ENCODE results near the gene PRRT1.
A peak's percentile ranks its signal among the peaks of the same experiment; 100 is the strongest.

PRRT1 gene

DNA sequence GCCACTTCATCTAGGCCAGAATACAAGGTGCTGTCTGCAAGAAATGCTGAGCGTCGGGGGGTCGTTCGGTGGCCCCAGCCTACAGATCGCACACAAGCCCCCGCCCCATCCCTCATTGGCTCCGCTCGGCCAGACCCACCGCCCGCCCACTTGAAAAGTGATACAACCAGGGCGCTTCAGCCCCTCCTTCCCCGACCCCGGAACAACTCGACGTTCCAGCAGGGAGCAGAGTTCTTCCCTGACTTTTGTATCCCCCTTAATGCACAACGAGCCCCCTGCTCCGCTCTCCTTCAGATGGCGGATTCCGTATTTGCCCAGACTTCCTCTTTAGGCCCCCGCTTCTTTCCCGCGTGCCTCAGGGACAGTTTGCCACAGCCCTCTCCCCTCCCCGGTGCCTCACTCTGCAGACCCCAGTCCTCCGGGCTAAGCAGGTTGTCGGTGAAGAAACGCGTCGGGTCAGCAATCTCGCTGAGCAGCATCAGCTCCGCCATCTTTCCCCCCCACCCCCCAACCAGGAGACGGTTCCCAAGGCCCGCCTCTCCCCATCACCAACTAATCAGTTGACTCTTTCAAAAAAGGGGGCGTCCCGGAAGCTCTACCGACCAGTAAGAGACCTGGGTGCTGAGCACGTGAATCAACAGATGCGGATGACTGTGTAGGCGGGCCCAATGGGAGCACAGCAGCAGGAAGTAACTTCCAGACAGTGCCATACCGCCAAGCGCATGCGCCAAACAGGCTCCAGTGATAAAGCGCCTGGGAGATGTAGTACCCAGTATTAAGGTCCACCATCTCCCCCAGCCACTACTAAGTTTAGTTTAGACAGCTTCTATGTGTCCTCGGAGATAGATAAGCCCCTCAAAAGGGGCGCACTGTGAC is 23.8 kb downstream of the PRRT1 start, which contains the start of gene ATF6B:
TSS of gene ATF6B (minus strand) at position 530 of the 876 bp plus-strand sequence. CDS start at position 491, 39 bp downstream.
- DNase-seq (ENCODE audit: extremely low read depth in 1 of 2, low read depth in 1 of 2), result peak; percentile 87 to 99

DNA sequence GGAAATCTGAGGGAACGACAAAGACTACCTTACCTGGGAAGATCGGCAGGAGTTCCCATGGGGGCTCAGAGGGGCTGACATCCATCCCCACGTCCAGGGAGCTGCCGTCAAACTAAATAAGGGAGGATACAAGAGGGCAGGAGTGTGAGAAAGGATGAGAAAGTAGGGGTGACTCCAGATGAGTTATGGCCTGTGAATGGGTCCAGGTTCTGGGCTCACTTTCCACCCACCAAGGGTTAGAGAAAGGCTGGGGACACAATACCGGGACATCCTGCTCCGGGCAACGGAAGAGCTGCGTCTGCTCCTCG is 24.4 kb downstream of the PRRT1 start:
- no peak for DNase-seq (ENCODE audit: extremely low read depth in 1 of 2, low read depth in 1 of 2)

- DNase-seq (ENCODE audit: extremely low read depth in 1 of 2, low read depth in 1 of 2), result no peak
Observed at GRCh38 chr6:32126880-32127279, 24.9 kb downstream of the PRRT1 start.

DNA sequence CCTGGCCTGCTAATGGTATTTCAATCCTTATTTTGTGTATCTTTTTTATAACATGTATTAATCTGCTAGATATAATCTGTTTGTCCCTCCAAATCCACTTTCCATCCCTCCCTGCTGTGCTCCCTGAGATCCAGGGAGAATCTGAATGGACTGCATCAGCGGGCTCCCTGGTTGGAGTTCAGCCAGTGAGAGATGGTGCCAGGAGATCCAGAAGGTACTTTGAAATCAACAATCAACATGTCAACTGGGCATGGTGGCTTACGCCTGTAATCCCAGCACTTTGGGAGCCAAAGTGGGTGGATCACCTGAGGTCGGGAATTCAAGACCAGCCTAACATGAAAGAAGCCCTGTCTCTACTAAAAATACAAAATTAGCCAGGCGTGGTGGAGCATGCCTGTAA is 28.1 kb downstream of the PRRT1 start:
- DNase-seq (ENCODE audit: extremely low read depth in 1 of 2, low read depth in 1 of 2), result no peak

- no peak for DNase-seq (ENCODE audit: extremely low read depth in 1 of 2, low read depth in 1 of 2)
Observed at GRCh38 chr6:32120573-32121059, 31.1 kb downstream of the PRRT1 start.

GRCh38 chr6:32118782-32119628 is 32.7 kb downstream of the PRRT1 start:
- DNase-seq (ENCODE audit: extremely low read depth in 1 of 2, low read depth in 1 of 2), result peak; percentile 35 to 47

DNA sequence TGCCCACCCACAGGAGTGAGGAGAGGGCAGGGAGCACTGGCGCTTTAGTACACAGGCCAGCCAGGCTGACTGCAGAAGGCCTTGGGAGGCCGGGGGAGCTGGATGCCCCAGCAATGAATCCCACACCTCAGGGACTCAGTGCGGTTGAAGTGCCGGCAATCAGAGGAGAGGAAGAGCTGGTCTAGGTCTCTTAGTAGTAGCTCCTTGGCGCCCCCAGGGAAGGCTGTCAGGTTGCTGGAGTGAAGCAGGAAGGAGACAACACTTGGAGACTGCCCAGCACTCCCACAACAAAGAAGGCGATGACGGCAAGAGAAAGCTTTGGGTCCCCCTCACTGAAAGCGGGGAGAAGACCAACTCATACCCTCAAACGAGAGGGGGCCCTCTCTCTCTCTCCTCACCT is 34.3 kb downstream of the PRRT1 start:
- DNase-seq (ENCODE audit: extremely low read depth in 1 of 2, low read depth in 1 of 2), result no peak

- no peak for DNase-seq (ENCODE audit: extremely low read depth in 1 of 2, low read depth in 1 of 2)
Observed at GRCh38 chr6:32116674-32117073, 35.1 kb downstream of the PRRT1 start.

GRCh38 chr6:32115623-32116022 is 36.1 kb downstream of the PRRT1 start:
- DNase-seq (ENCODE audit: extremely low read depth in 1 of 2, low read depth in 1 of 2), result no peak

- no peak for DNase-seq (ENCODE audit: extremely low read depth in 1 of 2, low read depth in 1 of 2)
Observed at GRCh38 chr6:32114796-32115195, 36.9 kb downstream of the PRRT1 start.

DNA sequence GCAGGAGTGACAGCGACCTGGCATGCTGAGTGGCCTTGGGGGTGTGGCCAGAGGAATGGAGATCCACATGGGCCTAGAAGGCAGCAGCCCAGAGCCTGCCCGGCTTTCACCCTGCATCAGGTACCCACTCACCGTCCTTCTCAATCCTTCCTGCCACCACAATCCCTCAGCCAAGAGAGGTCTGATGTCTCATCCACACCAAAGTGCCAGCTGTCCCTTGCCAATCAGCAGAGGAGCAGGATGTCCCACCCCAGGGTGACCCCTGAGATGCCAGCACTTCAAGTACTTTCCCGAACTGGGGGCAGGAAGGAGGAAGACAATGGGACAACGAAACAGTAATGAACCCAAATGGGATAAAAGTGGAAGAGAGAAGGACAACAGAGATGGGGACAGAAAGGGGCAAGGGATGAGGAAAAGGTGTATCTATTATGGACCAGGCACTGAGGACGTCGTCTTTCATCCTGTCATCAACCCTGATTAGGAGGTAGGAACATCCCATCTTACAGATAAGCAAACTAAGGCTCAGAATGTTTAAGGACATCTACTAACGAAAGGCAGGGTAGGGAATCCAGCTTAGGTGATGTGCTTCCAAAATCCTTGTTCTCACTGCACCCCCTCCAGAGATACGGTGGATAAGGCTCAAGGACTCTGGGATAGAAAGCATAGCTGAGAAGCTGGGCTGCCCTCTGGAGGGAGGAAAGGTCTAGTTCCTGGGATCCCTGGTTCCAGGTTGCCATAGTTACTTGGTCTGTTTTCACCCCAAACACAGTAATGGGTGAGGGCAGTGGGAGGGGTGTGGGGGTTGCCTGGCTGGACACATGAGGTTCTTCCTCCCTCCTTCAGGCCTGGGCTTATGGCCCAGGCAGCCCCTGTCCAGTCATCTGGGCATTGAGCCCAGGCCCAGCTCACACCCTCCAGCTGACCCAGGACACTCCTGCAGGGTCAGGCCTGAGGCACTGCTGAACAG is 38.1 kb downstream of the PRRT1 start:
- no peak for DNase-seq (ENCODE audit: extremely low read depth in 1 of 2, low read depth in 1 of 2)

DNA sequence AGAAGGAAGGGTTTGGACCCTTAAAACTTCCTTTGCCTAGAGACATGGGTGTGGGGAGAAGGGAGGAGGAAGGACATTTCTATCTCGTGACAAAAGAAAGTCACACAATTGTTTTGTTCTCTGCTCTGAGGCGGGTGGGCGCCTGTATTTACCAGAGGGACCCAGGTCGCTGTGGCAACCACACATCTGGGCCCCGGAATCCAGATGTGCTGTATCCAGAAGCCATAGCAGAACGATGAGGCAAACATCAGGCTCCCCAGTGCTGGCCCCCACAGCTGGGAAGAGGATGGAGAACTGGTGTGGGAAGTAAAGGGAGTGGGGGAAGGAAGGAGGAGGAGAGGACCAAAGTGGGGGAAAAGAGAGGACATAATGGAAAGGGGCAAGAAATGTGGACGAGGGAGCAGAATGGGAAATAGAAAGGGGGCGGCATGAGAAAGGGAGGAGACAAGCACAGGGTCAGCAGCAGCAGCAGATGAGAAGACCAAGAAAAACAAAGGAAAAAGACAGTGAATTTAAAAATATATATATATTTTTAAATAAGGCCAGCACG is 39.2 kb downstream of the PRRT1 start:
- no peak for DNase-seq (ENCODE audit: extremely low read depth in 1 of 2, low read depth in 1 of 2)

- no peak for DNase-seq (ENCODE audit: extremely low read depth in 1 of 2, low read depth in 1 of 2)
Observed at GRCh38 chr6:32111424-32112066, 40.2 kb downstream of the PRRT1 start.

DNA sequence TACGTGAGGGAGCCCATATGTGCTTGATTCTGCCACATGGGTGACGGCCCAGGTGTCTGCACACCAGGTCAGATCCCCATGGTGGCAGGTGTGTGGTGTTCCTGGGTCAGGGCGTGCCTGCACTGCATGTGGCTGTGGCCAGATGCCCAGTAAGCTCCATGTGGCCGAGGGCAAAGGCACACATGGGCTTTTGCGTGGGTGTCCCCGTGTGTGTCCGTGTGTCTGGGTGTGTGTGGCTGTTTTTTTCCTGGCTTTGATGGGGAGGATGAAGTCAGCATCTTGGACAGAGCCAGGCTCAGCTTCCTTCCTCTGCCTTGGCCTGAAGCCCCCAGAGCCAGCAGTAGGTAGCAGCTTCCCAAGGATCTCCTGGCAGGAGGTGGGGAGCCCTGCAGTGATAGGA is 41.1 kb downstream of the PRRT1 start:
- DNase-seq (ENCODE audit: extremely low read depth in 1 of 2, low read depth in 1 of 2), result no peak

GRCh38 chr6:32109765-32110160 is 42.0 kb downstream of the PRRT1 start:
- no peak for DNase-seq (ENCODE audit: extremely low read depth in 1 of 2, low read depth in 1 of 2)

DNA sequence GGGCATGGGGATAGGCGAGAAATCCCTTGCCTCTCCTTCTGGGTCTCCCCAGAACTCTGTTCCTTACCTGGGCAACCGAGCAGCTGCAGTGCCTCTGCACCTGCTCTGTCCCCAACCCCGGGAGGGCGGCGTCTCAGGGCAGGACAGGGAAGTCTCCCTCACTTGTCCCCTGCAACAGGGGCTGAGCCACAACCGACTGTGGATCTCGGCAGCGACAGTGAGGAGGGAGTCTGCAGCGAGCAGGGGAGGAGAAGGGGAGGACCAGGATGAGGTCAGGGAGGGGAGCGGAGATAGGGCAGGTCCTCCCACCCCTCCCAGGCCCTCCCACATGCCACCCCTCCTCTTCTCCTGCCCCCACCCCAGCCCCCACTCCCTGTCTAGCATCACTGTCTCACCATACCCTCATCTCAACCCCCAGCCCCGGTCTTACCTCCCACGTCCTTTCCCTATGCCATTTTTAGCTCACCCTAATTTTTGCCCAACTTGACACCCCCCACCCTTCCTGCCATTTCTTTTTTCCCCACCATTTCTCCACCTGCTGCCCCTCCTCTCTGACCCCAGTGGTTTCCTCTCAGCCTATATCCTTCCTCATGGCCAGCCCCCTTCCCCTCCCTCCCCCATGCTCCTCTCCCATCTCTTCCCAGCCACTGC is 42.5 kb downstream of the PRRT1 start, which contains the start of gene TNXB:
TSS of gene TNXB (minus strand) at position 225 of the 651 bp plus-strand sequence. CDS start 11,140 bp downstream, outside the sequence.
- no peak for DNase-seq (ENCODE audit: extremely low read depth in 1 of 2, low read depth in 1 of 2)

- no peak for DNase-seq (ENCODE audit: extremely low read depth in 1 of 2, low read depth in 1 of 2)
Observed at GRCh38 chr6:32108727-32109113, 43.0 kb downstream of the PRRT1 start.

DNA sequence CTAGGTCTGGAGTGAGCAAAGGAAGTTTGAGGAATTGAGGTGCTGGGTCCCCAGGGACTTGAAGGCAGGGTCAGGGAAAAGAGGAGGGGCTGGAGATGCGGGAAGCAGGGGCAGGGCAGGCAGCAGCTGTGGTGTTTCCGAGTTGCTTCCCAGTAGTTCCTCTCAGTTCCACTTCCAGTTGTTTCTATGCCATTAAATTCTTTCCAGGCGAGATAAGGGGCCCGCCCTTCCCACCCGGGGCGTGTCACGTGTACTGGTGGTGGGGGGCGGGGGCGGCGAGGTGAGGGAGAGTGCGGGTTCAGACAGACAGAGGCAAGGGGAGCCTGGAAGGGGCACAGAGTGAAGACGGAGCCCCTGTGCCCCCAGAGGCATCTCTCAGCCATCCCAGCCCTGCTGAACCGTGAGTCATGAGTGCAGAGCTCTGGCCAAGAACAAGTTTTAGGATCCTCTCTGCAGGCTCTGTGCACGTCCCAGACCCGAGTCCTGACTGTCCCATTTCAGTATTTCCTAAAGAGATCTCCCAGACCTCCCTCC is 43.6 kb downstream of the PRRT1 start:
- no peak for DNase-seq (ENCODE audit: extremely low read depth in 1 of 2, low read depth in 1 of 2)

DNA sequence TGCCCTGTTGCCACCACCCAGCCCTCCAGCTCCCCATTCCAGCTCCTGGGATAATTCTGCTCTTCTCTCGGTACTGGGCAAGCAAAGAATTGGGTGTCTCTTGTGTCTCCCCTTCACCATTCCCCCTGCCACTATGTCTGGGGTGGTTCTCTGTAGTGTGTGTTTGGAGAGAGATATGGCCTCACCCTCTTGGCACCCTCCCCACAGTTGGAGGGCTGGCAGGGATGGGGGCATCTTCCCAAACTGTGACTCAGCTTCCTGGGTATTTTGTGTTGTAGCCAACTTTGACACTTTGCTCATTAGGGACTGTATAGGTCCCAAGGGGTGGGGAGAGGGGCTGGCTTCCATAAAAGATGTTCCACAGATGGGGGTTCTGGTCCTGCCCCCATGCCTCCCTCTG is 44.3 kb downstream of the PRRT1 start:
- DNase-seq (ENCODE audit: extremely low read depth in 1 of 2, low read depth in 1 of 2), result no peak
